ENCODE measurements around the gene NUP188.

The NUP188 gene

GRCh38 chr9:129021091-129021490 lies 73.6 kb downstream of the NUP188 start:
- DNase-seq (ENCODE audit: low read depth): no peak
- no peak for TF ChIP-seq CTCF (IDR thresholded peaks at IDR 0.05; ENCODE audit: control insufficient read depth, insufficient read depth, low read depth, low read length, missing control alignments)
- no peak overlapping the region for H3K4me3 ChIP-seq (ENCODE audit: control insufficient read depth, low read depth, low read length)

DNA sequence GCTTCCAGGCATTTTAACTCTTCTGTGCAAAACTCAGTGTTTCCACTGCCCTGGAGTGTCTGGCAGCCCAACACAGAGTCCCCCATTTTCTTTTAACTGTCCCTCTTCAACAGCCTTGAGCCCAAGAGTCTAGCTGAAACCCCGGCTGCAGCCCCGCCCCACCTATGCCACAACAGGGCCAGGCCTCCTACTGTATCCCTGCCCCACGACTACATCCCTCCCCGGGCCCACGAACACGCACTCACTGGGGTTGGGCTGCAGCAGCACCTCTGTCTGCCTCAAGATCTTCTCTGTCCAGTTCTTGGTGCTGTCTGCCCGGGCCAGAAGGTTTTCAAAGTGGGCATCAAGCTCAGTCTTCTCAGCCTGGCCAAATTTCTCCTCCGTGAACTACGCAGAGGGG lies 74.5 kb downstream of the NUP188 start:
- TF ChIP-seq CTCF (IDR thresholded peaks at IDR 0.05; ENCODE audit: control insufficient read depth, insufficient read depth, low read depth, low read length, missing control alignments): no peak
- no peak for DNase-seq (ENCODE audit: low read depth)
- no peak overlapping the region for H3K4me3 ChIP-seq (ENCODE audit: control insufficient read depth, low read depth, low read length)

DNA sequence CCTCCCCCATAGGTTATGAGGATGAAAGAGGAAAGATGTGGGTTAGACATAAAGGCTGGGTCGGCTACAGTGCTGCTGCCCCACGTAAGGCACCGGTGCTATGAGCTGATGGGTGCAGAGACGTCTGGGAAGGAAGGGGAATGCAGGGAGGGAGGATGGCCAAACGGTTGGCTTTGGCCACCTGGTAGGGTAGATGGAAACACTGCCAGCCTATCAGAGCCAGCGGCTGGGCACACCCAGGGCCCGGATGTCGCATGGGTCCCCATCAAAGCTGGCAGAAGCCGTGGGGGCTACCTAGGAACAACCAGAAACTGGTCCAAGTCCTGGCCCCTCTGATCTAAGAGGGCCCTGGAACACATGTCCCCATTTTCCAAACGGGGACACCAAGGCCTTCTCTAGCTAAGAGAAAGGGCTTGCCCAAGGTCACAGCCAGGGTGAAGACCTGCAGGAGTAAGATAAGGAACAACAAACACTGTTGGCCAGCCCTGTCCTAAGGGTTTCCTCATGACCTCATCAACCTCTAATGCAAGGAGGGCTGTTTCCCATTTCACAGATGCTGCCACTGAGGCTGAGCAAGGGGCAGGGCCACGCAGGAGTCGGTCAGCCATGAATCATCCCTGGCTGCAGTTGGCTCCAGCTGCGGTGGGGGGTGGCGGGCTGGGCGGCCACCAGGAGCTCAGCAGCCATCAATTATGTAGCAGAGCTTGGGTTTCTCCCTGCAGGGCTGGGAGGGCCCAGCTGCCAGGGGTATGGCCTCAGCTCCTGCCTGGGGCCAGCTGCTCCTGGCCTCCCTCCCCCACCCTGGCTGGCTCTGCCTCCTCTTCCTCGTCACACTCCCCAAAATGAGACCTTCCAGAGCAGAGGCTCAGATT lies 75.8 kb downstream of the NUP188 start:
- TF ChIP-seq CTCF (IDR thresholded peaks at IDR 0.05; ENCODE audit: control insufficient read depth, insufficient read depth, low read depth, low read length, missing control alignments): no peak
- no peak overlapping the region for H3K4me3 ChIP-seq (ENCODE audit: control insufficient read depth, low read depth, low read length)
- peak; percentile 39 for DNase-seq (ENCODE audit: low read depth)

DNA sequence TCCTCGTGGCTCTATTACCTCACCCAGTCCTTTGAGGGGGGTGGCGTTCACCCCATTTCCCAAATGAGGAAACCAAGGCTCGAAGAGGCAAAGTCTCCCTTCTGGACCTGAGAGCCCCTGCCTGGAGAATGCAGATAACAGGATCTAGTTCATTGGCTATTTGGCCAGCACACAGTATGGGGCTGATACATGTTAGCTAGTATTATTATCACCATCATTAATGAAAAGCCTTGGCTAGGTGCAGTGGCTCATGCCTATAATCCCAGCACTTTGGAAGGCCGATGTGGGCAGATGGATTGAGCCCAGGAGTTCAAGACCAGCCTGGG lies 76.4 kb downstream of the NUP188 start:
- no peak overlapping the region for H3K4me3 ChIP-seq (ENCODE audit: control insufficient read depth, low read depth, low read length)
- TF ChIP-seq CTCF (IDR thresholded peaks at IDR 0.05; ENCODE audit: control insufficient read depth, insufficient read depth, low read depth, low read length, missing control alignments): no peak
- no peak for DNase-seq (ENCODE audit: low read depth)

DNA sequence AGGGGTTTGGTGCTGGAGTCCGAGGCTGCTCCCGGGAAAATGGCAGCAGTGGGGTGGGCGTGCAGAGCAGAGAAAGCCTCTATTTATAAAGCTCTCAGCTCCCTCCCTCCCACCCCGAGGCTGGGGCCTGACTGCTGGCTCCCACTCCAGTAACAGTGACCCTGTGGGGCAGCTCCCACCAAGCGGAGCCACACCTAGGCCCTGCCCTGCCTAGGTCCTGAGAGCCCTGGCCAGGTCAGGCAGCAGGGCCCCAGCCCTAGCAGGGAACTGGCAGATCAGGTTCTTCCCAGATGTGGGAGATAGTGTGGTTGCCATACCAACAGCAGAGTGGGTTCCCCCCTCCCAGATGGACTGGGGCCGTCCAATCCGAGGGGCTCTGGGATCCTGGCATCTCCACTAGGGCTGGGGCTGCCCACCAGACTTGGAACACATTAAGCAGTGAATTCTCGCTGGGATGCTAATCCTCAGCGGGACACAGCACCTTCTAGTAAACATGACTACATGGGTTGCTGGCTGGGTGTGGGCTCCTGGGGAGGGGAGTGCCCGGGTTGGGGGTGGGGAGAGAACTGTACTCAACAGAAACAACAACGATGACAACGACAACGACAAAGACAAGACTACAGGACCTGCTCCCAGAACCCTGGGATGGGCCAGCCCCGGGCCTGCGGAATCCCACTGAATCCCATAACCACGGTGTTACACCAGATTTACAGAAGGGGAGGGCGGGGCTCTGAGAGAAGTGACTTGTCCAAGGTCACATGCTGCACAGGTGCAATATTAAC lies 79.1 kb downstream of the NUP188 start:
- peak overlapping the region; percentile 77 for H3K4me3 ChIP-seq (ENCODE audit: control insufficient read depth, low read depth, low read length)
- DNase-seq (ENCODE audit: low read depth): no peak
- TF ChIP-seq CTCF (IDR thresholded peaks at IDR 0.05; ENCODE audit: control insufficient read depth, insufficient read depth, low read depth, low read length, missing control alignments): no peak

GRCh38 chr9:129027224-129027684 lies 79.8 kb downstream of the NUP188 start:
- H3K4me3 ChIP-seq (ENCODE audit: control insufficient read depth, low read depth, low read length): peak overlapping the region; percentile 77
- no peak for DNase-seq (ENCODE audit: low read depth)
- TF ChIP-seq CTCF (IDR thresholded peaks at IDR 0.05; ENCODE audit: control insufficient read depth, insufficient read depth, low read depth, low read length, missing control alignments): no peak
